Activated CD8-positive, alpha-beta memory T cell treated with anti-CD3 and anti-CD28 coated beads for 48 hours (primary cell): ENCODE results near the gene PARP2.
"Not testable (repeated sequence)": the region's sequence is repeated elsewhere in the genome, so short reads cannot be mapped to it uniquely, and the experiment has no call there.

Source experiments
- DNase-seq, 3 experiments: peaks; one replicate each; pipeline ENCODE4 v3.0.0-alpha.2; 2020; ENCODE audit warnings: low read depth in 2 of 3, low spot score in 2 of 3

The PARP2 gene, protein sequence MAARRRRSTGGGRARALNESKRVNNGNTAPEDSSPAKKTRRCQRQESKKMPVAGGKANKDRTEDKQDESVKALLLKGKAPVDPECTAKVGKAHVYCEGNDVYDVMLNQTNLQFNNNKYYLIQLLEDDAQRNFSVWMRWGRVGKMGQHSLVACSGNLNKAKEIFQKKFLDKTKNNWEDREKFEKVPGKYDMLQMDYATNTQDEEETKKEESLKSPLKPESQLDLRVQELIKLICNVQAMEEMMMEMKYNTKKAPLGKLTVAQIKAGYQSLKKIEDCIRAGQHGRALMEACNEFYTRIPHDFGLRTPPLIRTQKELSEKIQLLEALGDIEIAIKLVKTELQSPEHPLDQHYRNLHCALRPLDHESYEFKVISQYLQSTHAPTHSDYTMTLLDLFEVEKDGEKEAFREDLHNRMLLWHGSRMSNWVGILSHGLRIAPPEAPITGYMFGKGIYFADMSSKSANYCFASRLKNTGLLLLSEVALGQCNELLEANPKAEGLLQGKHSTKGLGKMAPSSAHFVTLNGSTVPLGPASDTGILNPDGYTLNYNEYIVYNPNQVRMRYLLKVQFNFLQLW

DNA sequence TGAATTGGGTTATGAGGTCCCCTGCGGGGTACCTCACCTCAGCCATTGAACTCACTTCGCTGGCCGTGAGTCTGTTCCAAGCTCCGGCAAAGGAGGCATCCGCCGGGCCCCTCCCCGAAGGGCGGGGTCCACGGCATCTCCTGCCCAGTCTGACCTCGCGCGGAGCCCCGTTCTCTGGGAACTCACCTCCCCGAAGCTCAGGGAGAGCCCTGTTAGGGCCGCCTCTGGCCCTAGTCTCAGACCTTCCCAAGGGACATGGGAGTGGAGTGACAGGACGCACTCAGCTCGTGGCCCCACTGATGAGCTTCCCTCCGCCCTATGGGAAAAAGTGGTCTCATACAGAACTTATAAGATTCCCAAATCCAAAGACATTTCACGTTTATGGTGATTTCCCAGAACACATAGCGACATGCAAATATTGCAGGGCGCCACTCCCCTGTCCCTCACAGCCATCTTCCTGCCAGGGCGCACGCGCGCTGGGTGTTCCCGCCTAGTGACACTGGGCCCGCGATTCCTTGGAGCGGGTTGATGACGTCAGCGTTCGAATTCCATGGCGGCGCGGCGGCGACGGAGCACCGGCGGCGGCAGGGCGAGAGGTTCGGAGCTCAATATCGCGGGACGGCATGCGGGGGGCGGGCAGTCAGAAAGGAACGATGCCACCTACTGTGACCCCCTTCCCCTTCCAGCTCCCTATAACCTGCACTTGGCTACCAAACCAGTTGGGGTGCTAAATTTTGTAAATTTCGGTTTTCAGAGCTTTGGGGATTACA lies at the start of gene PARP2:
TSS of gene PARP2 (plus strand) at position 544 of the 770 bp plus-strand sequence. CDS start at position 551, 7 bp downstream.
- peak; percentile 85 to 95 (median 87) for DNase-seq

DNA sequence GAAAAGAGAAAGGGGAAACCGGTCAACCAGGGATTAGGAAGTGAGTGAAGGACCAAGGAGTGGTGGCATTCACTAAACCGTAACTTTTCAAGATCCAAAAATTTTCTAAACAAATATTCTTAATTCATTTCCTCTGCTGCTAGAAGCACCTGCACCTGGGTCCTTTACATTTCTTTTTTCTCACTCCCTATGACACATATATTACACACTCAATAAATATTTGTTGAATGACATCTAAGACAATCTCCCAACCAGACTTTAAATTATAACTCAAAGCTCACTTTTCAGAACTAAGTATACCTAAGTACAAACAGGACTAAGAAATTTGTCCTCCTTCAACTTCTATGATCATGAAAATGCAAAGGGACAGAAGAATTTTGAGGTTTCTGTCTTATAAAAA lies 48.8 kb upstream of the PARP2 start:
- DNase-seq, result no peak

DNA sequence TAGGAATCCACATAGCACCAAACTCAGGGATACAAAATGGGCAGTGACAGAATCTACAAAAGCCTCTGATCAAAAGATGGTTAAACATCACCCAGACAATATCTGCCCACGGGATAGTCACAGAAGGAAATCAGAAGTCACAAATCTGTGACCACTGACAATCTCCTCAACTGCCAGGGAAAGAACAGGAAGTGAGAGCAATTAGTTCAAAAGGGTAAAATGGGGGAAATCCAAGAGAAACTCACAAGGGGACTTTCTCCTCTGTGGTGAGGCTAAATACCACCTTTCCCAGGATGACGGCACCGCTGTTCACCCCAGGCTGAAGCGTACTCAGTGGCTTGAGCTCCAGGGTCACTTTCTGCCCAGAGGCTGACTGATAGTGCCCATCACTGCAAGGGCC lies 48.4 kb upstream of the PARP2 start:
- no peak for DNase-seq

DNA sequence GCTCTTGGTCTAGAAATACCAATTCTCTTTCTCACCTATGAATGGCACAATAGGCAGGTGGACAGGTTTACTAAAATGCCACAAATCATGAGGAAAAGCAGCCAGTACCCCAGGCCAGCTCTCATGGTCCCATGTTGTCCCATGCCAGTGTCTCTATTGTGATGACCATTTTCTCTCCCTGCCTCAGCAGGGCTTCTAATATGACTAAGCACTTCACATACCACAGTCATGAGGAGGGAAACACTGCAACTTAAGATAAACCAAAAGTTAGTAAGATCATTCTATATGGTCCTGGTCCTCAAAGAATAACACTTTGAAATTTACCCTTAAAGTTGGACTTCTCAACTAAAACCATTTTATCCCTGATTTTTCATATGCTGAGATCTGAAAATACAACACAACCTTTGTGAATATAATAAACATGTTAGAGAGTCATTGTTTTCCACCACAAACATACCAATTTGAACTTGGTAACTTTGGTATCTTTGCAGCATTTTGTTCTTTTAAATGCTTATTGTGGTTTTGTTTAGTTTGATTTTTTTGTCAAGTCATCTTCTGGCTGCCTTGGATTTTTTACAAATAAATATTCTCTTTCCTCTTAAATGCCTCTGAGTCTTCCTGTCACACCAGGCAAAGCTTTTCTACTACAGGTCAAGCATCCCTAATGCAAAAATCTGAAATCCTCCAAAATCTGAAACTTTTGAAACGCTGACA lies 41.2 kb upstream of the PARP2 start:
- no peak for DNase-seq

DNA sequence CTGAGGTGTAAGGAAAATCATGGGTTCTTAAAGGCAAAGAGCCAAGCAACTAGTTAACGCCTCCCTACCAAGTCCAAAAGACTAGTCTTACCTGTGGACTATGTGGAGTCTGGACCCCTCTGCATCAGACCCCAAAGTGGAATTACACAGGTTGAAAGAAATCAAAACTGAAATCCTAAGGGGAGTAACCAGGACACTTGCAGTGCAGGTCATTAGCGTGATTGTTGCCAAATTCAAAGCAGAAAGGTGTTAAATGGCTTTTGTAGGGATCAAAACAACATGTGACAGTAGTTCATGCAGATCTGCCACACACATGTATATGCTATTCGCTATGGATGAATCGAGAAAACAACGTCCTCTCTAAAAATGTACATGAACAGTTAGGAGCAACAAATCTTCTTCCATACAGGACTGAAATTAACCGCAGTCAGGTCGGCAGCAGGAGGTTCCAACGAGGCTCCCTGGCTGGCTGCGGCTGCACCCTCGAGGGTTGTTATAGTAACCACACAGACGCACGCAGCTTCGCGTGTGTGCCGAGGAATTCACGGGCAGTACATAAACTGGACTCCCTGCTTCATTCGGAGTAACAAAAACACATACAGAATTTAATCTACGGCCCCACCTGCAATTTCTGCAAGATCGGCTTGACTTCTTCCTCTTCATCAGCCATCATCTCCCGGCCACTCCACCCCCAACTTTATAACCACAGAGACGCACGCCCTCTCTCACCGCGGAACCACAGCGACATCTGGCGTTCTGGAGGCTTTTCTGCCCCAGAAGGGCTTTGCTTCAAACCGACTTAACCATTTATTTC lies 38.0 kb upstream of the PARP2 start, which contains the start of gene TTC5:
TSS of gene TTC5 (minus strand) at position 687 of the 814 bp plus-strand sequence. CDS start at position 673, 14 bp downstream.
- peak; percentile 63 to 90 (median 87) for DNase-seq

DNA sequence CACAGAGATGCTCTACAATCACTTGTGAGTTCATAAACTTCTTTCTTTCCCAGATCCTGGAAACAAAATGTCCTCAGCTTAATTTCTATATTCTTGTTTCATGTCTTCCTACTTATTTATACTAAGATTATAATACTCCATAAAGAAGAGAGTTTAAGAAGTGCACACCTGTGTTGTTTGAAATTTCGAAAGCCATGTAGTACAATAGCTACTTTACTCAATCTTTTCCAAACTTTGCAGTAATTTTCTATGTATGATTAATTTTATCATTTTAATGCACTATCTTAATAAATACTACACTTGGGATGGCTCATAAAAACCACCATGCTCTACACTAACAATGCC lies 37.4 kb upstream of the PARP2 start:
- no peak for DNase-seq

DNA sequence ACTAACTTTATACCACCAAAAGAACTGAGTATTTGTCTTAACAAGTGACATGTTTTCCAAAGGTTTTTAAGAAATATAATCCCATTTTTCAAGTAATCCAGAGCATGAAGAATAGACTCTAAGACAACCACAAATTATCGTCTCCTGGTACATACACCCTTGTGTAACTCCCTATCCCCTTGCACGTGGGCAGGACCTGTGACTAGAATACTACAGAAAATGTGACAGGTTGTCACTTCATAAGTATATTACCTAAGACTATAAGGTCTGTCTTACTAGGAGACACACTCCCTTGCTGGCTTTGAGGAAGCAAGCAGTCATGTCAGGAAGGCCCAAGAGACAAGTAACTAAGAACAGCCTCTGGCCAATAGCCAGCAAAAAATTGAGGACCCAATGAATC lies 29.4 kb upstream of the PARP2 start:
- no peak for DNase-seq

DNA sequence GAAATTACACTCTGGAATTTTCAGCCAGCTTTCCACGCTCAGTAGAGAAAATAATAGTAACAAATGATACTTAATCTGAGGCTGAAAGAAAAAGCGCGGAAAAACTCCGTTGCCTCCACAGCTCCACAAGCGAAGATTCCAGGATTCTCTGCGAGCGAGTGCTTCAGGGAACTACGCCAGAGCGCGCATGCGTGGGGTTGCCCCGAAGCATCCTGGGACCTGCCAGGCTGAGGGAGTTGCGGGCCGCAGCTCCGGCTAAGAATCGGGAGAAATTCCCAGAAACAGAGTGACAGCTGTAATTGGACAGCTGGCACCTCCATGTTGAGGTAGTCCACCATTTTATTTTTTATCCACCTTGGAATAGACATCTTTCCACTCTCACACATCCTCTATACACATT lies 25.7 kb upstream of the PARP2 start:
- no peak for DNase-seq

DNA sequence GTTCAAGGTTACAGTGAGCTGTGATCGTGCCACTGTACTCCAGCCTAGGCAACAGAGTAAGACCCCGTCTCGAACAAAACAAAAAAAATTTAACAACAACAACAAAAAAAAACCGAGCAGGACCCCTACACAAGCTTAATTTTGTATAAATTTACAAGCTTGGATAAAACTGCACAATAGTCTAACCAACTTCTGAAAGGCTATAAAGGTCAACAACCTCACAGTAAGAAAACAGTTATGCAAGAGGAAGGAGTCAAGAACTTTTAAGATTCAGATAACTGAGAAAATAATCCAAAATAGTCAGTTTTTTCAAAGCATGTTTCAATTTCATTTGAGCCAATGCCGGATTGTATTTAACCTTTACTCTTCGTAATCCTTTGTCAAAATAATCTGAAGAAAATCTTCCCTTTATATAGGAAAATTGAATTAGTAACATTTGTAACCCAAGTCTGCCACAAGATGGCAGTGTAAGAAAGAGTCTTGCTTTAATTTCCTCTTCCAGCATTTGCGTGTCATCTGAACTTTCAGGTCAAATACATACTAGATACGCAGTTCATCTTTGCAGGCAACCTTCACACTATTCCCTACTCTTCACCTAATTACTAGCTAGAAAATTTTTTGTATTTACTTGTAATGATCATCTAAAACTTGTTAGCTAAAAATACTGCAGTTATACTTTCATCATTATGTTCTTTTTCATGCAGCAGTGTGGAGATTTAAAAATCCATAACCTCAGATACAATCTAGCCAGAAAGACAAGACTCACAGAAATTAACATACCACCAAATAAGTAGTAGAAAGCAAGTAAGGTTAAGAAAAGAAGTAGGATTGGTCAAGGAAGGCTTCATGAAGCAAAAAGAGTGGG lies 16.2 kb upstream of the PARP2 start:
- no peak for DNase-seq

DNA sequence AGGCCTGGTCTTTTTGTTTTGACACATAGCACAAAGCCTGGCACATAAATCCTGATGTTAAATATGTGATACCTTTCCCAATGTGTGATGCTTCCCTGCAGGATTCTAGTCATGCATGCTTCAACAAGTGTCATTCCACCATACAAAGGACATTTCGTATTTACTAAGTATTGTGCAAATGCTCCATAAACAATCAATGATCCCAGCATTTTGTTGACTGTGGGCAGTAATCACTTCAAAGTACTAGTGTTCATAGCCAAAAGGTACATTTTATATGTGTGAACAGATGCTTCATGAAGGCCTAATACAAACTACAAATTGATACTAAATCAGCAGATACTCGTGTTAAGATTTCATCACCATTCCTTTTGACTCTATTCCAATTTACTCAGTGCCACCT lies 14.7 kb upstream of the PARP2 start:
- no peak for DNase-seq

DNA sequence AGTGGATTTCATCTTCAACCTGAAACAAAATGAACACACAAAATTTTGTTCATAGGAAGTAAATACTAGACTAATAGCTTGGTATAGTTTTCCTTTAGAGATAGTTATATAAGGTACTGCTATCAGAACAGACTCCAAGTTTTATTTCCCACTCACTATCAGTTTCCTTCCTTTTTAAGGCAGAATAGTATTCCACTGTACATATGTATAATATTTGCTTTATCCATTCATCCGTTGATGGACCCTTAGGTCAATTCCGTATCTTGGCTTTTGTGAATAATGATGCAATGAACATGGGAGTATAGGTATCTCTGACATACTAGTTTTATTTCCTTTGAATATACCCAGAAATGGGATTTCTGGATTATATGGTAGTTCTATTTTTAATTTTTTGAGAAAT lies 14.1 kb upstream of the PARP2 start:
- no peak for DNase-seq

DNA sequence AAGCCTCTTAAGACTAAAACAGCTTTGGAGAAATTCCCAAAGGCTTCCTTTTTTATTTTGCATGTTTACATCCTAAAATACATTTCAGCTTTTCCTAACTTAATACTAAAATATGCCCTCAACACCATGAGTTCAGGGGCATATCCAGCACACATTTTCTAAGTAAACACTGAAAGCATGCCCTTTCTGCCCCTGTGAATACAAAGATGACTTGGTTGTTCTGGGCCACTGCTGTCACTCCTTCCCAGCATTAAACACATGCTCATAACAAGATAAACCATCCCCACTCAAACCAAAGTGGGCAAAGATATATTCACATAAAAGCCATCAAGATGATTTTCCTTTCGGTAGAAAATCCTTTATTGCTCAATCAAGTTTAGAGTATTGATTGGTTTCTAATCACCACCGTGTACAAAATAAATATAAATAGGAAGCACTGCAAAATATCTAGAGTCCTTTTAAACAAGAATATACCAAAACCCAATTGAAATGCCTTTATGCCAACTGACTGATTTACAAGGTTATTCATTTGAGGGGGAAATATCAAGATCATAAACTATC lies 12.3 kb upstream of the PARP2 start:
- no peak for DNase-seq

DNA sequence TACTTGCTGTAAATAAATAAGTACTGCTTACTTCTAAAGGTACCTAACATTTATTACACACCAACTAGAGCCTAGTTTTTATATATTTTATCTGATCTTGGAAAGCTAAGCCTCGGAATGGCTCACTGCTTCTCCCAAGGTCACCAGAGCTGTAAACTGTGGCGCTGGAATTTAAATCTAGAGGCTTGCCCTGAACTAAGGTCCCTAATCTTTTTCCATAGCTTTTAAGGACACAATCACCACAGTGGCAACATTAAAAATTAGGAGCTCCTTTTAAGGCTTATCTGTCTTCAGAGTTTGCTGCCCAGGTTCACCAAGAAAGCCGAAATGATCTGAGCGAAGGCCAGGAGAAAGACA lies 11.0 kb upstream of the PARP2 start:
- no peak for DNase-seq

DNA sequence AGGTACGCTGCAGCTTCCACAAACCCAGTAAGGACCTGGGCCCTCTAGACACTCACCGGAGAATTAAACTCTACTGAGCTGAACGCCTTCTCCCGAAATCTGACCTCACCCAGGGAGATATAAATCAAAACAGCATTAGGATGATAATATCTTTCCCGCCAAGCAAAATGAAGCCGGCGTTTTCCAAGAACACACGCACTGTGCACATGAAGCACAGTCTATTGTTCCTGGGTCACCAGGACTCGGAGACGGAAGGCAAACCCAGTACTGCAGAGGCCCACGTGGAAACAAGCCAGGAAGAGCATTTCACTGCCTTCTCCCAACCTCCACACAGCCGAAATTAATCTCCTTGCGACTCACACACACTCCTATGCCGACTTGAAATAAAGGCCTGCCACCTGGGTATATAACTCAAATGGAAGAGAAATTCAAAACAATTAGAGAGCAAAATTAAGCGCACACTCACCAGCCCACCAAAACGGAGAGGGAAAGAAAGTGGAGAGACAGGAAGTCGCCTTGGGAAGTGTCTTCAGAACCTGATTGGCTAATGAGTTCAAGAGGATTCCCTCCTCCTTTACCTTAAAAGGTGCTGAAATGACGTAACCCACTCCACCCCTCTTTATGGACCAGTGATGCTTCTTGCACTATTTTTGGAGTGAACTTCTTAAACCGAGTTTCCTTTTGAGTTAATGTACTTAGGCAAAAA lies 10.5 kb upstream of the PARP2 start, which contains the start of gene CCNB1IP1:
TSS of gene CCNB1IP1 (minus strand) at position 492 of the 706 bp plus-strand sequence. CDS start 16,756 bp downstream, outside the sequence.
- DNase-seq, result peak in 2 of 3 experiments; percentile 7 to 15

DNA sequence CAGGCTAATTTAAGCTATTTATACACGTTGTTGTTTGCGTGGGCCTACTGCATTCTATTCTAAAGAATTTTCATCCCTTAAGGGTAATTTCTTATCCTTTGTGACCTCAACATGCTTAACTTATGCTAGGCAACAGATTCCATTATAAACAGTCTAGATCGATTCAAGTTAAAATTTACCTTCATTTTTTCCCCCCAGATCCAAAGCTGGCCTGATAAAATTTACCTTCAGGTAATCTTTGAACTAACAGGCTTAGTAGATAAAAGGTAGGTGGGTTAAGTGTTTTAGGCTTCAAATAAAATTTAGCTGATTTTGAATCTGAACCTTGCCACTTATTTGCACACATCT lies 10.0 kb upstream of the PARP2 start:
- DNase-seq, result no peak

DNA sequence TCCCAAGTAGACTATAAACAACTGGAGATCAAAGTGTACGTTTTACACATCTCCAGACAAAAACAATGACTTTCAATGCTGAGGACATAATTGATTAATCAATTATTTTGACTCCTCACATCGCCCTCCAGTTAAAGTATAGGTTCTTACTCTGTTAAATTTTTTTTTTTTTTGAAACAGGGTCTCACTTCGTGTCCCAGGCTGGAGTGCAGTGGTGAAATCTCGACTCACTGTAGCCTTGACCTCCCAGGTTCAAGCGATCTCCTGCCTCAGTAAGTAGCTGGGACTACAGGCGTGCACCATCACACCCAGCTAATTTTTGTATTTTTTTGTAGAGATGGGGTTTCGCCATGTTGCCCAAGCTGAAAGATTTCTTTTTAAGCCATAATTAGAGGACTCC lies 9.4 kb upstream of the PARP2 start:
- DNase-seq, result no peak

DNA sequence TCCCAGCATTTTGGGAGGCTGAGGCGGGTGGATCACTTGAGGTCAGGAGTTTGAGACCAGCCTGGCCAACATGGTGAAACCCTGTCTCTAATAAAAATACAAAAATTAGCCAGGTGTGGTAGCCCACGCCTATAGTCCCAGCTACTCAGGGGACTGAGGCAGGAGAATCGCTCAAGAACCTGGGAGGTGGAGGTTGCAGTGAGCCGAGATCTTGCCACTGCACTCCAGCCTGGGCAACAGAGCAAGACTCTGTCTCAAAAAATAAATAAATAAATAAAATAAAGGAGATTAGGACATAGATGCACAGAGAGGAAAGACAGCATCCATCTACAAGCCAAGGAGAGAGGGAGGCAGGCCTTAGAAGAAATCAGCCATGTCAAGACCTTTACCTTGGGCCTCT lies 2.4 kb upstream of the PARP2 start:
- not testable (repeated sequence) for DNase-seq

DNA sequence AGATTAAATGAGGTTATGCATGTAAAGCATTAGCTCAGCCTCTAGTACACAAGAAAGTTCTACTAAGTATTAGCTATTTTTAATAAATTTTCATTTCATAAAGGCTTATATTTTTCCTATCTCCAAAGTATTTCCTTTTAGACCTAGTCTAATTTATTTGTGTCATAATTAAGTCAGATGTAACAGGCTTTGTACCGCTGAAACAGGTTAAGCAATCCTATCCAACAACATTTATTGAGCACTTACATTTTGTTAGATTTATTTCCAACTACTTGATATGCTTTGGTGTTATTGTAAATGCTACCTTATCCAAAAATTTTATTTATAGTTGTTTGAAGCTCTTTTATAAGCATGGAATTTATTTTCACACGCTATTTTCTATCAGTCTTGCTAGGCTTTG lies 1.8 kb upstream of the PARP2 start:
- no peak for DNase-seq

DNA sequence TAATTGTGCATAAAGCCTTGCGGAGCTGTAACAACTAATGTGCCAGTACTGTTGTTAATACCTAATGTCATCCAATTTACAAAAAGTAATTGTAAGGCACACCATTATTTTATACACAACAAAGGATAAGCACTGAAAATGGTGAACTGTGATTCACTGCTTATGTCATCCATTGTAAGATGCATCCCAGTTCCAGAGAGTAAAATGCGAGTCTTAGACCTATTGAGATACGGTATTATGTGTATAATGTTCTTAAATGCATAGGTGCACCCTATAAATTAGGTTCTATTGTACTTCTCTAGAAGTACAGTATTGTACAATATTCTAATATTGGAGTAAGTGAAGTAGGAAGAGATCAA lies 406 bp downstream of the PARP2 start:
- no peak for DNase-seq
